A549 (cell line): ENCODE data around the gene AFMID.

Experiments
- CTCF ChIP-seq: fragments of >200 bp; sonication (Bioruptor Twin); formaldehyde crosslinking; IDR thresholded peaks from 3 replicates; pipeline ENCODE4 v1.5.1; 2016
- ELK1 ChIP-seq: fragments of 150-350 bp; IDR thresholded peaks from 2 replicates; pipeline ENCODE4 v1.6.1; 2014; ENCODE audit warnings: low read depth, mild to moderate bottlenecking, low read length
- EP300 ChIP-seq, 2 experiments: fragments of >200 bp; sonication (Bioruptor Twin); formaldehyde crosslinking; IDR thresholded peaks; 2 replicates in 1 of 2; 3 replicates in 1 of 2; pipeline ENCODE4 v1.6.1; 2016 to 2017
- HMGXB4 ChIP-seq: fragments of 250-450 bp; sonication (Bioruptor Pico); IDR thresholded peaks from 2 replicates; pipeline ENCODE4 v1.5.0; 2021; ENCODE audit warnings: mild to moderate bottlenecking, moderate library complexity, borderline replicate concordance
- JUN ChIP-seq, 2 experiments: fragments of >200 bp; sonication (Bioruptor Twin); formaldehyde crosslinking; IDR thresholded peaks; 2 replicates in 1 of 2; 3 replicates in 1 of 2; pipeline ENCODE4 v1.6.1; 2016 to 2017
- JUNB ChIP-seq: fragments of >200 bp; sonication (Bioruptor Twin); formaldehyde crosslinking; IDR thresholded peaks from 2 replicates; pipeline ENCODE4 v1.6.1; 2016
- KDM1A ChIP-seq: fragments of 200-600 bp; sonication (generic); IDR thresholded peaks from 2 replicates; pipeline ENCODE4 v1.6.1; 2016; ENCODE audit warnings: low read depth, mild to moderate bottlenecking
- MAX ChIP-seq: IDR thresholded peaks from 2 replicates; pipeline ENCODE4 v1.6.1; 2012
- MYC ChIP-seq: IDR thresholded peaks from 2 replicates; pipeline ENCODE4 v1.6.1; 2012; ENCODE audit warnings: mild to moderate bottlenecking, inconsistent platforms, low read length, improper control_type of control experiment, borderline replicate concordance
- POLR2A ChIP-seq: IDR thresholded peaks from 2 replicates; pipeline ENCODE4 v1.6.1; 2012; ENCODE audit warnings: mild to moderate bottlenecking, low read length
- RAD21 ChIP-seq, 2 experiments: fragments of >200 bp in 1 of 2; sonication (Bioruptor Twin) in 1 of 2; formaldehyde crosslinking in 1 of 2; IDR thresholded peaks in 1 of 2; conservative IDR thresholded peaks in 1 of 2; 2 replicates in 1 of 2; 3 replicates in 1 of 2; pipeline ENCODE4 v1.6.1; 2012 to 2018; ENCODE audit warnings: inconsistent platforms in 1 of 2
- USF2 ChIP-seq: fragments of 450-650 bp; IDR thresholded peaks from 2 replicates; pipeline ENCODE4 v1.6.1; 2014; ENCODE audit warnings: antibody characterized with exemption
- ZSCAN20 ChIP-seq: fragments of 250-450 bp; sonication (Bioruptor Pico); IDR thresholded peaks from 2 replicates; pipeline ENCODE4 v1.8.0; 2022; ENCODE audit warnings: mild to moderate bottlenecking, moderate library complexity

- no peak for TF ChIP-seq CTCF
- TF ChIP-seq MAX: no peak
- TF ChIP-seq KDM1A: no peak
- no peak for TF ChIP-seq USF2
- TF ChIP-seq EP300 (IDR thresholded peaks at IDR 0.05): no peak
- no peak for TF ChIP-seq POLR2A
- TF ChIP-seq MYC: no peak
- TF ChIP-seq RAD21 (conservative IDR thresholded peaks at IDR 0.05 in 1 of 2, IDR thresholded peaks at IDR 0.05 in 1 of 2): no peak
- no peak for TF ChIP-seq JUN (IDR thresholded peaks at IDR 0.05)
- TF ChIP-seq ZSCAN20 (CRISPR knock-in tag): no peak
- no peak for TF ChIP-seq JUNB
- no peak for TF ChIP-seq ELK1
- no peak for TF ChIP-seq HMGXB4 (CRISPR knock-in tag)
These were observed 43.7 kb upstream of the AFMID start for GRCh38 chr17:78143214-78144146.
